Neural cell (in vitro differentiated cells): ENCODE data around the gene HMCN2. TPM values are rescaled to one million over a fixed set of nuclear protein-coding genes. Genes with fewer than 3 reads are reported as not detected.

Source experiments
- H2AFZ ChIP-seq: fragments of 200-600, 300-800 bp; sonication (generic), shearing (Covaris generic); 2 replicates; pipeline ENCODE4 v1.6.0; 2014; ENCODE audit warnings: low read depth, mild to moderate bottlenecking, antibody characterized with exemption, low read length, moderate library complexity
- H3F3A ChIP-seq: fragments of 200-600 bp; shearing (Covaris generic); 2 replicates; pipeline ENCODE4 v1.6.1; 2016; ENCODE audit warnings: mild to moderate bottlenecking, moderate library complexity, mixed read lengths, antibody characterized with exemption, low read length; ENCODE audit not compliant: insufficient read depth, poor library complexity, severe bottlenecking
- H3K27ac ChIP-seq: fragments of 200-600, 300-800 bp; sonication (generic), shearing (Covaris generic); 2 replicates; pipeline ENCODE4 v1.5.1; 2014; ENCODE audit warnings: mild to moderate bottlenecking, low read length, moderate library complexity
- H3K27me3 ChIP-seq: fragments of 300-800, 200-600 bp; sonication (generic), shearing (Covaris generic); 2 replicates; pipeline ENCODE4 v1.6.0; 2014; ENCODE audit warnings: mild to moderate bottlenecking, low read depth, low read length, moderate library complexity; ENCODE audit not compliant: insufficient read depth
- H3K36me3 ChIP-seq: fragments of 300-800, 200-600 bp; sonication (generic), shearing (Covaris generic); 2 replicates; pipeline ENCODE4 v1.5.1; 2014; ENCODE audit warnings: mild to moderate bottlenecking, antibody characterized with exemption, low read length, moderate library complexity; ENCODE audit not compliant: insufficient read depth
- H3K4me2 ChIP-seq: fragments of 300-800, 200-600 bp; sonication (generic), shearing (Covaris generic); 2 replicates; pipeline ENCODE4 v1.6.0; 2014; ENCODE audit warnings: mild to moderate bottlenecking, low read length
- H3K4me3 ChIP-seq: fragments of 300-800, 200-600 bp; sonication (generic), shearing (Covaris generic); 2 replicates; pipeline ENCODE4 v1.5.1; 2014; ENCODE audit warnings: mild to moderate bottlenecking, low read length, moderate library complexity
- H3K79me2 ChIP-seq: fragments of 200-600 bp; shearing (Covaris generic); replicated peaks from 2 replicates; pipeline ENCODE4 v1.6.0; 2014; ENCODE audit warnings: mild to moderate bottlenecking, low read length, moderate library complexity; ENCODE audit not compliant: insufficient read depth
- H3K9ac ChIP-seq: fragments of 300-800, 200-600 bp; sonication (generic), shearing (Covaris generic); 2 replicates; pipeline ENCODE4 v1.6.1; 2016; ENCODE audit warnings: mild to moderate bottlenecking, low read length, mixed read lengths
- H3K9me2 ChIP-seq: fragments of 200-600 bp; shearing (Covaris generic); 2 replicates; pipeline ENCODE4 v1.6.1; 2016; ENCODE audit warnings: mild to moderate bottlenecking, low read length, mixed read lengths; ENCODE audit not compliant: insufficient read depth
- H3K9me3 ChIP-seq: fragments of 200-600, 300-800 bp; sonication (generic), shearing (Covaris generic); 2 replicates; pipeline ENCODE4 v1.6.1; 2016; ENCODE audit warnings: mild to moderate bottlenecking, mixed run types, low read length, moderate library complexity, mixed read lengths
- H4K20me1 ChIP-seq: fragments of 200-600 bp; shearing (Covaris generic); 2 replicates; pipeline ENCODE4 v1.6.1; 2016; ENCODE audit warnings: mild to moderate bottlenecking, mixed run types; ENCODE audit not compliant: insufficient read depth
- EP300 ChIP-seq: fragments of 450-650 bp; conservative IDR thresholded peaks from 2 replicates; pipeline ENCODE4 v1.6.1; 2014; ENCODE audit warnings: antibody characterized with exemption, mild to moderate bottlenecking, moderate library complexity; ENCODE audit not compliant: poor library complexity, severe bottlenecking
- EZH2 ChIP-seq: fragments of 200-600, 300-800 bp; shearing (Covaris generic), sonication (generic); IDR thresholded peaks from 2 replicates; pipeline ENCODE4 v1.6.1; 2014; ENCODE audit warnings: antibody characterized with exemption, low read length, borderline replicate concordance, mild to moderate bottlenecking; ENCODE audit not compliant: insufficient read depth, poor library complexity, severe bottlenecking
- MXI1 ChIP-seq: fragments of 450-650 bp; conservative IDR thresholded peaks from 2 replicates; pipeline ENCODE4 v1.6.1; 2014; ENCODE audit warnings: antibody characterized with exemption, mild to moderate bottlenecking; ENCODE audit not compliant: poor library complexity, severe bottlenecking
- POLR2AphosphoS5 ChIP-seq: IDR thresholded peaks from 2 replicates; pipeline ENCODE4 v1.6.1; 2012
- RAD21 ChIP-seq: fragments of 450-650 bp; conservative IDR thresholded peaks from 2 replicates; pipeline ENCODE4 v1.6.1; 2014; ENCODE audit warnings: antibody characterized with exemption, mild to moderate bottlenecking, moderate library complexity
- SMC3 ChIP-seq: fragments of 450-650 bp; conservative IDR thresholded peaks from 2 replicates; pipeline ENCODE4 v1.6.1; 2014; ENCODE audit warnings: antibody characterized with exemption, mild to moderate bottlenecking, moderate library complexity; ENCODE audit not compliant: poor library complexity
- TAF1 ChIP-seq: IDR thresholded peaks from 2 replicates; pipeline ENCODE4 v1.6.1; 2012; ENCODE audit warnings: low read depth
- polyA plus RNA-seq: library from polyadenylated mRNA; depleted of rRNA; stranded (reverse); fragments of >200 nt; gene quantifications from 2 replicates; pipeline ENCODE4 v1.2.3, GENCODE V29; 2014
- TF ChIP-seq, protein P1 (sequence below): fragments of 450-650 bp; IDR thresholded peaks from 2 replicates; pipeline ENCODE4 v1.5.1; 2014; ENCODE audit warnings: antibody characterized with exemption, mild to moderate bottlenecking, moderate library complexity; ENCODE audit not compliant: poor library complexity, severe bottlenecking
- TF ChIP-seq, protein P2 (sequence below): IDR thresholded peaks from 2 replicates; pipeline ENCODE4 v1.6.1; 2012; ENCODE audit warnings: borderline replicate concordance

The HMCN2 gene
- polyA plus RNA-seq, 1 donor from 2014 or later: 1.7 TPM

DNA sequence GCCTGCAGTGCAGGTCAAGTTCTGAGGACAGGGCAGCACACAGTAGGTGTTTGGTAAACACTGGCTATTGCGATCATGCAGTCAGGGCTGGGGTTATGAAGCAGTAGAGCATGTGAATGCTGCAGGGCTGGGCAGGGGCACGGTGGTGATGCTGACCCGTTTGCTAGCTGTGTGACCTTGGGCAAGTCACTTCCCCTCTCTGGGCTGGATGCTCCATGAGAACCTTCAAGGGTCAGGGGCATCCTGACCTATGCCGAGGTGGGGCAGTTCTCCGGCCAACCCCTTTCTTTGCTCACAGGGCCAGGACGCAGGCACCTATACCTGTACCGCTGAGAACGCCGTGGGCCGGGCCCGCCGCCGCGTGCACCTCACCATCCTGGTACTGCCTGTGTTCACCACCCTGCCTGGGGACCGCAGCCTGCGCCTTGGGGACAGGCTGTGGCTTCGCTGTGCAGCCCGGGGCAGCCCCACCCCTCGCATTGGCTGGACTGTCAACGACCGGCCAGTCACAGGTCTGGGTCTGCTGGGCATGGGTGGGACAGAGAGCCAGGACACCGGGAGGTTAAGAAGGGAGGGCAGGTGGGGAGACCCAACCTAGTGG lies 140.2 kb downstream of the HMCN2 start:
- Histone ChIP-seq H3K4me3 (no peak overlapping the region), H3K36me3 (no peaks in the 10 kb centered on the region), H3K9me3 (no peaks in the 10 kb centered on the region), H3K9me2 (no peaks in the 10 kb centered on the region), H3K79me2 (no peaks in the 10 kb centered on the region), H3K4me2 (no peak overlapping the region), H2AFZ (no peak overlapping the region), H3K27me3 (no peaks in the 10 kb centered on the region), H3K27ac (no peak overlapping the region), H4K20me1 (no peaks in the 10 kb centered on the region), H3K9ac (no peak overlapping the region), H3F3A (no peaks in the 10 kb centered on the region)
- TF ChIP-seq, protein P1, sequence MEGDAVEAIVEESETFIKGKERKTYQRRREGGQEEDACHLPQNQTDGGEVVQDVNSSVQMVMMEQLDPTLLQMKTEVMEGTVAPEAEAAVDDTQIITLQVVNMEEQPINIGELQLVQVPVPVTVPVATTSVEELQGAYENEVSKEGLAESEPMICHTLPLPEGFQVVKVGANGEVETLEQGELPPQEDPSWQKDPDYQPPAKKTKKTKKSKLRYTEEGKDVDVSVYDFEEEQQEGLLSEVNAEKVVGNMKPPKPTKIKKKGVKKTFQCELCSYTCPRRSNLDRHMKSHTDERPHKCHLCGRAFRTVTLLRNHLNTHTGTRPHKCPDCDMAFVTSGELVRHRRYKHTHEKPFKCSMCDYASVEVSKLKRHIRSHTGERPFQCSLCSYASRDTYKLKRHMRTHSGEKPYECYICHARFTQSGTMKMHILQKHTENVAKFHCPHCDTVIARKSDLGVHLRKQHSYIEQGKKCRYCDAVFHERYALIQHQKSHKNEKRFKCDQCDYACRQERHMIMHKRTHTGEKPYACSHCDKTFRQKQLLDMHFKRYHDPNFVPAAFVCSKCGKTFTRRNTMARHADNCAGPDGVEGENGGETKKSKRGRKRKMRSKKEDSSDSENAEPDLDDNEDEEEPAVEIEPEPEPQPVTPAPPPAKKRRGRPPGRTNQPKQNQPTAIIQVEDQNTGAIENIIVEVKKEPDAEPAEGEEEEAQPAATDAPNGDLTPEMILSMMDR: no peak
- TF ChIP-seq, protein P2, sequence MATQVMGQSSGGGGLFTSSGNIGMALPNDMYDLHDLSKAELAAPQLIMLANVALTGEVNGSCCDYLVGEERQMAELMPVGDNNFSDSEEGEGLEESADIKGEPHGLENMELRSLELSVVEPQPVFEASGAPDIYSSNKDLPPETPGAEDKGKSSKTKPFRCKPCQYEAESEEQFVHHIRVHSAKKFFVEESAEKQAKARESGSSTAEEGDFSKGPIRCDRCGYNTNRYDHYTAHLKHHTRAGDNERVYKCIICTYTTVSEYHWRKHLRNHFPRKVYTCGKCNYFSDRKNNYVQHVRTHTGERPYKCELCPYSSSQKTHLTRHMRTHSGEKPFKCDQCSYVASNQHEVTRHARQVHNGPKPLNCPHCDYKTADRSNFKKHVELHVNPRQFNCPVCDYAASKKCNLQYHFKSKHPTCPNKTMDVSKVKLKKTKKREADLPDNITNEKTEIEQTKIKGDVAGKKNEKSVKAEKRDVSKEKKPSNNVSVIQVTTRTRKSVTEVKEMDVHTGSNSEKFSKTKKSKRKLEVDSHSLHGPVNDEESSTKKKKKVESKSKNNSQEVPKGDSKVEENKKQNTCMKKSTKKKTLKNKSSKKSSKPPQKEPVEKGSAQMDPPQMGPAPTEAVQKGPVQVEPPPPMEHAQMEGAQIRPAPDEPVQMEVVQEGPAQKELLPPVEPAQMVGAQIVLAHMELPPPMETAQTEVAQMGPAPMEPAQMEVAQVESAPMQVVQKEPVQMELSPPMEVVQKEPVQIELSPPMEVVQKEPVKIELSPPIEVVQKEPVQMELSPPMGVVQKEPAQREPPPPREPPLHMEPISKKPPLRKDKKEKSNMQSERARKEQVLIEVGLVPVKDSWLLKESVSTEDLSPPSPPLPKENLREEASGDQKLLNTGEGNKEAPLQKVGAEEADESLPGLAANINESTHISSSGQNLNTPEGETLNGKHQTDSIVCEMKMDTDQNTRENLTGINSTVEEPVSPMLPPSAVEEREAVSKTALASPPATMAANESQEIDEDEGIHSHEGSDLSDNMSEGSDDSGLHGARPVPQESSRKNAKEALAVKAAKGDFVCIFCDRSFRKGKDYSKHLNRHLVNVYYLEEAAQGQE: no peak
- TF ChIP-seq MXI1 (no peak), SMC3 (no peak), RAD21 (no peak), POLR2AphosphoS5 (no peak), TAF1 (no peak), EZH2 (no peak), EP300 (no peak)

DNA sequence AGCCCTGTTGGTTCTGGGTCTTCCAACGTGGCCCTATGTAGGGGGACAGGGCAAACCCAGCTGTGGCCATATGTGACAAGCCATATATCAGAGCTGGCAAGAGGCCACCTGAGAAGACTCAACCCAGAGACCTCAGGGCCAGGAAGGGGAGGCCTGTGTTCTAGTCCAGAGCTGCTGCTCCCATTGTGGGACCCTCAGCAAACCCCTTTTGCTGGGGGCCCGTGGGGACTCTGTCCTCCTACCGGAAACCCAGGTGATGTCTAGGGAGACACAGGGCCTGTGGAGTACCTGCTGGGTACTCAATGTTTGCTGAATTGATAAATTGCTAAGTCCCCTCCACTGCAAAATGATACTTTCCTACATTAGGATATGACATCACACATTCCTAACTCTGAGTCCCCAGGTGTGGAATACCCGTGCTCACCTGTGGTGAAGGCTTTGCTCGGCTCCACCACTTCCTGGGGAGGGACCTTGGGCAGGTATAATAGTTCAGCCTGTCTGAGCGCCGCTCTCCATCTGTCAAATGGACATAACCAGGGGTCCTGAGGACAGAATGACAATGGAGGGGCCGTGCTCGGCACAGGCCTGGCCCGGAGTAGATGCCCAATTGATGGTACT lies 140.8 kb downstream of the HMCN2 start:
- Histone ChIP-seq H3F3A (no peaks in the 10 kb centered on the region), H3K9ac (no peak overlapping the region), H3K27ac (no peak overlapping the region), H3K36me3 (no peaks in the 10 kb centered on the region), H2AFZ (no peak overlapping the region), H3K9me3 (no peaks in the 10 kb centered on the region), H3K4me2 (no peak overlapping the region), H3K27me3 (no peaks in the 10 kb centered on the region), H3K9me2 (no peaks in the 10 kb centered on the region), H3K4me3 (no peak overlapping the region), H4K20me1 (no peaks in the 10 kb centered on the region), H3K79me2 (no peaks in the 10 kb centered on the region)
- TF ChIP-seq RAD21: no peak
